RWPE1 (cell line): Measurements from ENCODE around the gene SYNE2.

Source experiments
- CTCF ChIA-PET: fragments of 350-600 bp; sonication (Branson Sonifier 250); formaldehyde crosslinking; extraction: SDS; loops from one replicate; lab custom pipeline; 2021; lab: Yijun Ruan, JAX
- POLR2A ChIA-PET: fragments of 400-600 bp; formaldehyde crosslinking; extraction: SDS; loops from one replicate; lab custom pipeline; 2020; ENCODE audit warnings: antibody characterized with exemption; ENCODE audit not compliant: low non-redundant PET; lab: Yijun Ruan, JAX
- DNase-seq: peaks from one replicate; pipeline ENCODE4 v3.0.0; 2012; ENCODE audit warnings: low spot score
- H3K27ac ChIP-seq: fragments of 450-650 bp; 2 replicates; pipeline ENCODE4 v1.5.1; 2017
- CTCF ChIP-seq: fragments of 450-650 bp; conservative IDR thresholded peaks from 2 replicates; pipeline ENCODE4 v1.5.1; 2017; ENCODE audit warnings: low read depth, mild to moderate bottlenecking

Gene SYNE2

GRCh38 chr14:63848890-63849289, 3.9 kb upstream of the SYNE2 start:
- ChIA-PET CTCF (interaction anchor here (0.6 kb wide), 1 partner anchor 215 kb away, joined by 7 read pairs; no protein-coding TSS in a partner anchor), POLR2A (no interaction called here)
- DNase-seq = no peak
- no peak for TF ChIP-seq CTCF
- no peak overlapping the region for H3K27ac ChIP-seq

DNA sequence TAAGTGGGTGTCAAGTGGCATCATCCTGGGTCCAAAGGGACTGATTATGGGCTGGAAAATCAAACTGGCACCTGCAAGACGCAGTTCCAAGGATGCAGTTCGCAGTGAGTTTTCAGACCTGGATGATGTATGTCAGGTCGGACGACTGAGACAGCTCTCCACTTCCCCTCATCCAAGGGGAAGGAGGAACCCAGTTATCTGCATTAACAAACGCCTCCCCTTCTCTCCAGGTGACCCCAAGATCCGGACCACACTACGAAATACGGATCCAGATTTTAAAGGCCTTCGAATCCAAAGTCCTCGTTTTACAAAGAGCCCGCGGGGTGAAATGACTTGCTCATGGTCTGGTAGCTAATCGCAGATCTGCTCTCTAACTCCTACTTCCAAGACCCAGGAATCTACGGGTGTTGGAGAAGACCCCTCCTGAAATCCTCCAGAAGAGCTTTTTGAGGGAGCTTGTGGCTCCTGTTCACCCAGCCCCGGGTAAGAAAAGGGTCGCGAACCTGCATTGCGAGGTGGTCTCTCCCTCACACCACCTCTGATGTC, 460 bp upstream of the SYNE2 start:
- TF ChIP-seq CTCF = no peak
- H3K27ac ChIP-seq = peak overlapping the region; percentile 95
- POLR2A ChIA-PET = interaction anchor here (0.6 kb wide), 1 partner anchor 1197 kb away, joined by 5 read pairs; no protein-coding TSS in a partner anchor
- CTCF ChIA-PET = interaction anchor here (0.7 to 1.4 kb wide), 2 partner anchors 21 to 60 kb away, joined by 3 to 4 read pairs; no protein-coding TSS in a partner anchor
- DNase-seq = no peak

DNA sequence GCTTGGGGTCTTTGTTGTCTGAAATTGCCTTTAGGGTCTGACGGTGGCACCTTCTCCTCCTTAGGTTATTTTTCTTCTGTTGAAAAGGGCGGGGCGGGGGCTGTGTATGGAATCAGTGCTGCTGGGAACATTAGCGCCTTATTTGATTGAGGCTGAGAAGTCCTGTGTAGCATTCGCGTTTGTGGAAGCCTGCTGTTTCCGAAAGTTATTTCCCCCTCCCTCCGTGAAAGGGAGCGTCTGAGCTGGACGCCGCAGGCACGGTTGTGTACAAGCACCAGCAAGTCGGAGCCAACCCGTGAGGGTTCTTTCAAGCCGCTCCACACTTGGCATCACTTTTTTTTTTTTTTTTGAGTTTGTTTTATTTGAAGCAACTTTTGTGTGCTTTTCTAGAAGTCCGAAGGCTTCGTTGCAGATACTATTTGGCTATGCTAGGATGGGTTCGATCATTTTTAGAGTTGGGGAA, 1.1 kb downstream of the SYNE2 start:
- H3K27ac ChIP-seq = peak overlapping the region; percentile 95
- POLR2A ChIA-PET = interaction anchor here (0.9 kb wide), 1 partner anchor 10 kb away, joined by 3 read pairs; no protein-coding TSS in a partner anchor
- CTCF ChIA-PET = interaction anchor here (0.9 to 1.0 kb wide), 2 partner anchors 9 to 35 kb away, joined by 3 to 10 read pairs; no protein-coding TSS in a partner anchor
- peak; percentile 89 for DNase-seq
- TF ChIP-seq CTCF = no peak

GRCh38 chr14:63854330-63854729, 1.5 kb downstream of the SYNE2 start:
- H3K27ac ChIP-seq = peak overlapping the region; percentile 95
- DNase-seq = no peak
- CTCF ChIA-PET = interaction anchor here (0.9 to 1.0 kb wide), 2 partner anchors 9 to 34 kb away, joined by 3 to 10 read pairs; no protein-coding TSS in a partner anchor
- POLR2A ChIA-PET = interaction anchor here (0.9 kb wide), 1 partner anchor 10 kb away, joined by 3 read pairs; no protein-coding TSS in a partner anchor
- no peak for TF ChIP-seq CTCF

GRCh38 chr14:63855281-63855680, 2.5 kb downstream of the SYNE2 start:
- DNase-seq = no peak
- H3K27ac ChIP-seq = no peak overlapping the region
- CTCF ChIA-PET = interaction anchor here (0.7 kb wide), 1 partner anchor 29 kb away, joined by 3 read pairs; no protein-coding TSS in a partner anchor
- TF ChIP-seq CTCF = no peak
- POLR2A ChIA-PET = no interaction called here

DNA sequence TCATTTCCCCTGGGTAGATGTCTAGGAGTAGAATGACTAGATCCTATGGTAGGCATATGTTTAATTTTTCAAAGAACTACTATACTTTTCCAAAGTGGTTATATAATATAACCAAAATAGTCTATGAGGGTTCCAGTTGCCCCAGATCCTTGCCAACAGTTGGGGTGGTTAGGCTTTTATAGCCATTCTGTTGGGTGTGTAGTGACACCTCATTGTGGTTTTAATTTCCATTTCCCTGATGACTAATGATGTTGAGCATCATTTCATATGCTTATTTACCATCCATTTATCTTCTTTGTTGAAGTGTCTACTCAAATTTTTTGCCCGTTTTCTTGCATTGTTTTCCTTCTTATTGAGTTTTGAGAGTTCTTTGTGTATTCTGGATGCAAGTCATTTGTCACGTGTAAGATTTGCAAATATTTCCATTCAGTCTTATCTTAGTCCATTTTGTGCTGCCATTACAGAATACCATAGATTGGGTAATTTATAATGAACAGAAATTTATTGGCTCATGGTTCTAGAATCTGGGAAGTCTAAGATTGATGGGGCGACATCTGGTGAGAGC, 4.7 kb downstream of the SYNE2 start:
- ChIA-PET POLR2A (no interaction called here), CTCF (no interaction called here)
- no peak for DNase-seq
- no peak for TF ChIP-seq CTCF
- no peak overlapping the region for H3K27ac ChIP-seq
